Keratinocyte (primary cell): Measurements from ENCODE around the gene AMZ1. TPM values are rescaled to one million over a fixed set of nuclear protein-coding genes. Genes with fewer than 3 reads are reported as not detected.

Experiments
- DNase-seq: peaks from one replicate; pipeline ENCODE4 v3.0.0-alpha.2; 2011; ENCODE audit warnings: low read depth, missing footprints, low spot score
- FAIRE-seq: peaks from 2 replicates; lab custom pipeline; 2011; peaks lifted over from hg19 to GRCh38; lab: Jason Lieb, UNC
- H2AFZ ChIP-seq: 2 replicates; pipeline ENCODE4 v1.6.0; 2012; ENCODE audit warnings: low read length, control low read depth, inconsistent platforms; ENCODE audit not compliant: control insufficient read depth
- H3K27ac ChIP-seq: 2 replicates; pipeline ENCODE4 v1.5.1; 2011; ENCODE audit warnings: low read length; ENCODE audit not compliant: control insufficient read depth, insufficient read depth
- H3K27me3 ChIP-seq: 3 replicates; pipeline ENCODE4 v1.6.0; 2011; ENCODE audit warnings: low read length; ENCODE audit not compliant: control insufficient read depth, insufficient read depth; ENCODE audit errors: extremely low read depth
- H3K36me3 ChIP-seq, 2 experiments: 2 replicates in 1 of 2; 3 replicates in 1 of 2; pipeline ENCODE4 v1.5.1; 2011; ENCODE audit warnings: low read length in 2 of 2, mild to moderate bottlenecking in 1 of 2; ENCODE audit not compliant: control insufficient read depth in 2 of 2, insufficient read depth in 2 of 2; ENCODE audit errors: extremely low read depth in 1 of 2
- H3K4me1 ChIP-seq: 3 replicates; pipeline ENCODE4 v1.5.1; 2011; ENCODE audit warnings: low read length; ENCODE audit not compliant: control insufficient read depth, insufficient read depth; ENCODE audit errors: extremely low read depth
- H3K4me2 ChIP-seq: 3 replicates; pipeline ENCODE4 v1.6.0; 2011; ENCODE audit warnings: low read depth, low read length; ENCODE audit not compliant: control insufficient read depth, insufficient read depth; ENCODE audit errors: extremely low read depth
- H3K4me3 ChIP-seq, 3 experiments: fragments of 200-600 bp in 1 of 3; sonication (generic) in 1 of 3; 2 replicates in 2 of 3; 3 replicates in 1 of 3; pipeline ENCODE4 v1.5.1; 2011 to 2016; ENCODE audit warnings: low read length in 3 of 3, mild to moderate bottlenecking in 3 of 3, control low read depth in 2 of 3, inconsistent platforms in 1 of 3, low read depth in 1 of 3, mixed read lengths in 1 of 3, mixed run types in 1 of 3, moderate library complexity in 1 of 3; ENCODE audit not compliant: control insufficient read depth in 2 of 3, insufficient read depth in 2 of 3; ENCODE audit errors: extremely low read depth in 1 of 3
- H3K79me2 ChIP-seq: 2 replicates; pipeline ENCODE4 v1.6.0; 2012; ENCODE audit warnings: low read length; ENCODE audit not compliant: control insufficient read depth, insufficient read depth
- H3K9ac ChIP-seq: 3 replicates; pipeline ENCODE4 v1.6.0; 2011; ENCODE audit warnings: low read length; ENCODE audit not compliant: control insufficient read depth, insufficient read depth; ENCODE audit errors: extremely low read depth
- H3K9me1 ChIP-seq: 3 replicates; pipeline ENCODE4 v1.6.0; 2011; ENCODE audit warnings: low read length; ENCODE audit not compliant: control insufficient read depth, insufficient read depth; ENCODE audit errors: extremely low read depth
- H3K9me3 ChIP-seq: 2 replicates; pipeline ENCODE4 v1.5.1; 2012; ENCODE audit warnings: low read depth, low read length; ENCODE audit not compliant: control insufficient read depth
- H4K20me1 ChIP-seq: 3 replicates; pipeline ENCODE4 v1.6.0; 2011; ENCODE audit warnings: low read length; ENCODE audit not compliant: control insufficient read depth, insufficient read depth; ENCODE audit errors: extremely low read depth
- EZH2 ChIP-seq: IDR thresholded peaks from one replicate; pipeline ENCODE4 v1.6.1; 2012; ENCODE audit warnings: inconsistent platforms, mild to moderate bottlenecking, low read length, moderate library complexity
- dilution Hi-C: fragments of 300-500 bp; cut with MboI; formaldehyde crosslinking; loops from one replicate; pipeline ENCODE4 v1.7.0; 2020; ENCODE audit warnings: low sequenced_read_pairs; ENCODE audit not compliant: extremely low pct_ligation_motif_present
- polyA plus RNA-seq, 5 experiments: library from polyadenylated mRNA; depleted of rRNA in 3 of 5; stranded (reverse) in 3 of 5; stranded (forward) in 1 of 5; unstranded in 1 of 5; fragments of >200 nt; gene quantifications; 1 replicate in 1 of 5; 2 replicates in 3 of 5; 3 replicates in 1 of 5; pipeline versions ENCODE4 v1.2.1 to v1.2.3, GENCODE V29; 2011 to 2012; ENCODE audit warnings: missing spikeins in 2 of 5, low read depth in 1 of 5, low replicate concordance in 1 of 5
- TF ChIP-seq, protein P1 (sequence below), 3 experiments: IDR thresholded peaks in 1 of 3; conservative IDR thresholded peaks in 1 of 3; optimal IDR thresholded peaks in 1 of 3; 2 replicates in 2 of 3; 3 replicates in 1 of 3; pipeline versions ENCODE3 to v1.5.1; 2011; ENCODE audit warnings: low read length in 3 of 3, mild to moderate bottlenecking in 3 of 3, moderate library complexity in 2 of 3, control low read depth in 1 of 3, inconsistent platforms in 1 of 3; ENCODE audit not compliant: insufficient read depth in 2 of 3; ENCODE audit errors: extremely low read depth in 1 of 3

The AMZ1 gene
- polyA plus RNA-seq, 1 donor (not counting 4 experiments of a cell fraction or from before 2014, with no cell fraction given), result 0.04 TPM

GRCh38 chr7:2639181-2639681 lies 48.8 kb upstream of the AMZ1 start:
- DNase-seq (no peak), FAIRE-seq (no peak)
- Histone ChIP-seq H3K9me1 (peaks cover 5% of the 10 kb centered on the region), H3K9me3 (no peaks in the 10 kb centered on the region), H3K36me3 (peaks cover 2 to 3% of the 10 kb centered on the region in 2 experiments), H3K9ac (no peak overlapping the region), H3K27ac (no peak overlapping the region), H4K20me1 (peaks cover 13% of the 10 kb centered on the region), H3K4me1 (peaks cover 15% of the 10 kb centered on the region), H2AFZ (no peak overlapping the region), H3K27me3 (no peaks in the 10 kb centered on the region), H3K4me3 (no peak overlapping the region), H3K4me2 (no peak overlapping the region), H3K79me2 (peaks cover 67% of the 10 kb centered on the region)
- no peak for TF ChIP-seq EZH2
- TF ChIP-seq, protein P1, sequence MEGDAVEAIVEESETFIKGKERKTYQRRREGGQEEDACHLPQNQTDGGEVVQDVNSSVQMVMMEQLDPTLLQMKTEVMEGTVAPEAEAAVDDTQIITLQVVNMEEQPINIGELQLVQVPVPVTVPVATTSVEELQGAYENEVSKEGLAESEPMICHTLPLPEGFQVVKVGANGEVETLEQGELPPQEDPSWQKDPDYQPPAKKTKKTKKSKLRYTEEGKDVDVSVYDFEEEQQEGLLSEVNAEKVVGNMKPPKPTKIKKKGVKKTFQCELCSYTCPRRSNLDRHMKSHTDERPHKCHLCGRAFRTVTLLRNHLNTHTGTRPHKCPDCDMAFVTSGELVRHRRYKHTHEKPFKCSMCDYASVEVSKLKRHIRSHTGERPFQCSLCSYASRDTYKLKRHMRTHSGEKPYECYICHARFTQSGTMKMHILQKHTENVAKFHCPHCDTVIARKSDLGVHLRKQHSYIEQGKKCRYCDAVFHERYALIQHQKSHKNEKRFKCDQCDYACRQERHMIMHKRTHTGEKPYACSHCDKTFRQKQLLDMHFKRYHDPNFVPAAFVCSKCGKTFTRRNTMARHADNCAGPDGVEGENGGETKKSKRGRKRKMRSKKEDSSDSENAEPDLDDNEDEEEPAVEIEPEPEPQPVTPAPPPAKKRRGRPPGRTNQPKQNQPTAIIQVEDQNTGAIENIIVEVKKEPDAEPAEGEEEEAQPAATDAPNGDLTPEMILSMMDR (optimal IDR thresholded peaks at IDR 0.05 in 1 of 3, IDR thresholded peaks at IDR 0.05 in 1 of 3, conservative IDR thresholded peaks at IDR 0.05 in 1 of 3; ENCODE audit: extremely low read depth in 1 of 3, insufficient read depth in 2 of 3, low read length in 3 of 3), result no peak
- dilution Hi-C loops, result no loop called here

- DNase-seq (no peak), FAIRE-seq (no peak)
- dilution Hi-C loops, result no loop called here
- H3K4me2 ChIP-seq, result no peak overlapping the region
- no peak overlapping the region for H3K9ac ChIP-seq
- H4K20me1 ChIP-seq, result peaks cover 13% of the 10 kb centered on the region
- no peak overlapping the region for H2AFZ ChIP-seq
- no peak overlapping the region for H3K4me3 ChIP-seq
- H3K9me3 ChIP-seq, result no peaks in the 10 kb centered on the region
- H3K4me1 ChIP-seq, result peaks cover 15% of the 10 kb centered on the region
- H3K27me3 ChIP-seq, result no peaks in the 10 kb centered on the region
- H3K36me3 ChIP-seq, result peaks cover 2 to 3% of the 10 kb centered on the region in 2 experiments
- H3K27ac ChIP-seq, result no peak overlapping the region
- peaks cover 4% of the 10 kb centered on the region for H3K9me1 ChIP-seq
- H3K79me2 ChIP-seq, result peaks cover 61% of the 10 kb centered on the region
- TF ChIP-seq, protein P1 (optimal IDR thresholded peaks at IDR 0.05 in 1 of 3, IDR thresholded peaks at IDR 0.05 in 1 of 3, conservative IDR thresholded peaks at IDR 0.05 in 1 of 3; ENCODE audit: extremely low read depth in 1 of 3, insufficient read depth in 2 of 3, low read length in 3 of 3), result no peak
- TF ChIP-seq EZH2, result no peak
Observed at GRCh38 chr7:2639695-2640481, 48.1 kb upstream of the AMZ1 start.
